Measurements from ENCODE around the gene ADARB2. TPM values are rescaled to one million over a fixed set of nuclear protein-coding genes. Genes with fewer than 3 reads are reported as not detected.

ADARB2 gene
- total and polyA plus RNA-seq, 2 donors (not counting 1 experiment from before 2014, with no cell fraction given) = not detected

DNA sequence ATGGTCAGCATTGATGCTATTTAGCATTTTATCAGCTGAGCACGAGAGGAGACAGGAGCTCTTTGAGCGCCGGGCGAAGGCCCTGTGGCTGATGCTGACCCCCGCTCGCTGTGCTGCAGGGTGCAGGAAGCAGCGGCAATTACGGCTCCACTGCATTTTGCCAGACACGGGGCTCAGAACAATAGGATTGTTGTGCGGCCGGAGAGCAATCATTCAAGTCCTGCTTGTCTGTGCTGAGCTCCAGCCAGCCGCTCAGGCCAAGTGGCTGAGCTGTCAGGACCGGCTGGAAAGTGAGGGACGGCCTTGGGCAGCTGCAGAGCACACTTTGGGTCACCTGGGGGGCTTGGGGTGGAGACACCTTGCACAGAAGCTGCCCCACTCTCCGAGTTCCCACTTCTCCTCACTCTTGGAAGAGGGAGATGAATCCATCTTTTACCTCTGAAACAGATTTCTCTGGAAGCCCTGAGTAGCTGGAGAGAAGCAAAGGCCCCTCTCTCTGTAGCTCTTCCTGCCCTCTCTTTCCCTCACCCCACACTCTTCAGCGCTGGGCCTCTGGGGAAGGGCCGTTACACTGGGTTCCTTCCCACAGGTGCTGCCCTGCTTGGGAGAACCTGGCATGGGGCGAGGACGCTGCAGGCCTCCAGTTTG lies 17.3 kb upstream of the ADARB2 start:
- no peak overlapping the region for H3K4me2 ChIP-seq (ENCODE audit: extremely low read depth, insufficient read depth, low read length)
- H3K4me1 ChIP-seq (ENCODE audit: control insufficient read depth, extremely low read depth, insufficient read depth, low read length) = no peaks in the 10 kb centered on the region
- H3K36me3 ChIP-seq (ENCODE audit: control insufficient read depth, insufficient read depth, low read length) = no peaks in the 10 kb centered on the region
- H3K4me3 ChIP-seq (replicated peaks in 1 of 4; ENCODE audit: control extremely low read depth in 1 of 4, insufficient read depth in 1 of 4, low read depth in 3 of 4, low read length in 4 of 4) = no peak overlapping the region
- DNase-seq (ENCODE audit: low read depth in 2 of 2) = no peak
- H3K79me2 ChIP-seq (ENCODE audit: control insufficient read depth, insufficient read depth, low read length) = no peaks in the 10 kb centered on the region
- no peaks in the 10 kb centered on the region for H3K27me3 ChIP-seq (ENCODE audit: control insufficient read depth, insufficient read depth, low read length)
- no peaks in the 10 kb centered on the region for H4K20me1 ChIP-seq (ENCODE audit: control insufficient read depth, extremely low read depth, insufficient read depth, low read length)
- H2AFZ ChIP-seq (ENCODE audit: low read length) = no peak overlapping the region
- H3K9ac ChIP-seq (ENCODE audit: insufficient read depth, low read length) = no peak overlapping the region
- TF ChIP-seq EZH2 (IDR thresholded peaks at IDR 0.05; ENCODE audit: low read length, missing control alignments) = no peak
- TF ChIP-seq, protein P1, sequence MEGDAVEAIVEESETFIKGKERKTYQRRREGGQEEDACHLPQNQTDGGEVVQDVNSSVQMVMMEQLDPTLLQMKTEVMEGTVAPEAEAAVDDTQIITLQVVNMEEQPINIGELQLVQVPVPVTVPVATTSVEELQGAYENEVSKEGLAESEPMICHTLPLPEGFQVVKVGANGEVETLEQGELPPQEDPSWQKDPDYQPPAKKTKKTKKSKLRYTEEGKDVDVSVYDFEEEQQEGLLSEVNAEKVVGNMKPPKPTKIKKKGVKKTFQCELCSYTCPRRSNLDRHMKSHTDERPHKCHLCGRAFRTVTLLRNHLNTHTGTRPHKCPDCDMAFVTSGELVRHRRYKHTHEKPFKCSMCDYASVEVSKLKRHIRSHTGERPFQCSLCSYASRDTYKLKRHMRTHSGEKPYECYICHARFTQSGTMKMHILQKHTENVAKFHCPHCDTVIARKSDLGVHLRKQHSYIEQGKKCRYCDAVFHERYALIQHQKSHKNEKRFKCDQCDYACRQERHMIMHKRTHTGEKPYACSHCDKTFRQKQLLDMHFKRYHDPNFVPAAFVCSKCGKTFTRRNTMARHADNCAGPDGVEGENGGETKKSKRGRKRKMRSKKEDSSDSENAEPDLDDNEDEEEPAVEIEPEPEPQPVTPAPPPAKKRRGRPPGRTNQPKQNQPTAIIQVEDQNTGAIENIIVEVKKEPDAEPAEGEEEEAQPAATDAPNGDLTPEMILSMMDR (conservative IDR thresholded peaks at IDR 0.05 in 1 of 2, IDR thresholded peaks at IDR 0.05 in 1 of 2; ENCODE audit: low read depth in 1 of 2, low read length in 2 of 2) = no peak
- no peaks in the 10 kb centered on the region for H3K9me3 ChIP-seq (ENCODE audit: control insufficient read depth, insufficient read depth, low read depth, low read length)
- no peak overlapping the region for H3K27ac ChIP-seq (ENCODE audit: insufficient read depth, low read length)

DNA sequence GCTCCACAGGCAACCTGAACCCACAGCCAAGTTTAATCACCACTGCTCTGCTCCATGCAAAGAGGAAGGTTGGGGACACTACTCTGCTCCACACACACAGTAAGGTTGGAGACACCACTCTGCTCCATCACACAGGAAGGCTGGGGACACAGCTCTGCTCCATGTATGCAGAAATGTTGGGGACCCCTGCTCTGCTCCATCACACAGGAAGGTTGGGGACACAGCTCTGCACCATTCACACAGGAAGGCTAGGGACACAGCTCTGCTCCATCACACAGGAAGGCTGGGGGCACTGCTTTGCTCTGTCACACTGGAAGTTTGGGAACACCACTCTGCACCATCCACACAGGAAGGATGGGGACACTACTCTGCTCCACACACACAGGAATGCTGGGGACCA lies 14.8 kb upstream of the ADARB2 start:
- H3K4me1 ChIP-seq (ENCODE audit: control insufficient read depth, extremely low read depth, insufficient read depth, low read length) = no peaks in the 10 kb centered on the region
- H3K9me3 ChIP-seq (ENCODE audit: control insufficient read depth, insufficient read depth, low read depth, low read length) = no peaks in the 10 kb centered on the region
- H3K9ac ChIP-seq (ENCODE audit: insufficient read depth, low read length) = no peak overlapping the region
- no peaks in the 10 kb centered on the region for H3K36me3 ChIP-seq (ENCODE audit: control insufficient read depth, insufficient read depth, low read length)
- no peak for DNase-seq (ENCODE audit: low read depth in 2 of 2)
- H3K4me2 ChIP-seq (ENCODE audit: extremely low read depth, insufficient read depth, low read length) = no peak overlapping the region
- no peaks in the 10 kb centered on the region for H3K27me3 ChIP-seq (ENCODE audit: control insufficient read depth, insufficient read depth, low read length)
- H3K4me3 ChIP-seq (replicated peaks in 1 of 4; ENCODE audit: control extremely low read depth in 1 of 4, insufficient read depth in 1 of 4, low read depth in 3 of 4, low read length in 4 of 4) = no peak overlapping the region
- H2AFZ ChIP-seq (ENCODE audit: low read length) = no peak overlapping the region
- no peak overlapping the region for H3K27ac ChIP-seq (ENCODE audit: insufficient read depth, low read length)
- no peaks in the 10 kb centered on the region for H4K20me1 ChIP-seq (ENCODE audit: control insufficient read depth, extremely low read depth, insufficient read depth, low read length)
- H3K79me2 ChIP-seq (ENCODE audit: control insufficient read depth, insufficient read depth, low read length) = no peaks in the 10 kb centered on the region
- TF ChIP-seq, protein P1 (conservative IDR thresholded peaks at IDR 0.05 in 1 of 2, IDR thresholded peaks at IDR 0.05 in 1 of 2; ENCODE audit: low read depth in 1 of 2, low read length in 2 of 2) = no peak
- TF ChIP-seq EZH2 (IDR thresholded peaks at IDR 0.05; ENCODE audit: low read length, missing control alignments) = no peak

DNA sequence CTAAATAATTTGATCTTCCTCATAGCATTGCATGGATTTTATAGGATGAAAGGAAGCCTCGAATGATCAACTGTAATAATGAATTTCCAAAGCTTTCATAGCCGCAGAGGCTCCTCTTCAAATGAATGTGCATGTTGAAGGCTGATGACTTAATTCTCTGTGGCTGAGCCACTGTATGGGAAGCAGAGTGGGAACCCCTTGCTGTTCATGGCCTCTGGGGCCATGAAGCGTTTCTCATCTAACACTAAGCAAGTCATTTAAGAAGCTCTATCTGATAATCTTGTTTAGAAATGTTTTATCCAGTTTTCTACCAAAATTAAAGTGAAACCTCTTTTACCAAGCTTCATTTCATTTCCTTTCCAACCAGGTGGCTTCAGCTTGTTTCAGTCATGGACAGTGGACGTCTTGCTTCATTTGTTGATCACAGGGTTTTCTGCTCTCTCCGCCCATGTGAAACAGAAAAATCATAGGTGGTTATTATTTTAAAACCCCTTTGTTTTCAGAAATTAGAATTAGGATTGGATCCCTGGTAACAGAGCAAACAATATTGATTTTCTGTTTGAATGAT lies 10.3 kb upstream of the ADARB2 start:
- no peak for DNase-seq (ENCODE audit: low read depth in 2 of 2)
- no peak overlapping the region for H3K4me2 ChIP-seq (ENCODE audit: extremely low read depth, insufficient read depth, low read length)

More for the DNA sequence above, 10.3 kb upstream of the ADARB2 start:
- Histone ChIP-seq H3K4me3 (replicated peaks in 1 of 4; ENCODE audit: control extremely low read depth in 1 of 4, insufficient read depth in 1 of 4, low read depth in 3 of 4, low read length in 4 of 4) (no peak overlapping the region), H4K20me1 (ENCODE audit: control insufficient read depth, extremely low read depth, insufficient read depth, low read length) (no peaks in the 10 kb centered on the region), H3K27me3 (ENCODE audit: control insufficient read depth, insufficient read depth, low read length) (no peaks in the 10 kb centered on the region), H3K27ac (ENCODE audit: insufficient read depth, low read length) (no peak overlapping the region), H2AFZ (ENCODE audit: low read length) (no peak overlapping the region), H3K9ac (ENCODE audit: insufficient read depth, low read length) (no peak overlapping the region), H3K79me2 (ENCODE audit: control insufficient read depth, insufficient read depth, low read length) (no peaks in the 10 kb centered on the region), H3K9me3 (ENCODE audit: control insufficient read depth, insufficient read depth, low read depth, low read length) (no peaks in the 10 kb centered on the region), H3K36me3 (ENCODE audit: control insufficient read depth, insufficient read depth, low read length) (no peaks in the 10 kb centered on the region), H3K4me1 (ENCODE audit: control insufficient read depth, extremely low read depth, insufficient read depth, low read length) (no peaks in the 10 kb centered on the region)
- TF ChIP-seq, protein P1 (conservative IDR thresholded peaks at IDR 0.05 in 1 of 2, IDR thresholded peaks at IDR 0.05 in 1 of 2; ENCODE audit: low read depth in 1 of 2, low read length in 2 of 2) = no peak
- TF ChIP-seq EZH2 (IDR thresholded peaks at IDR 0.05; ENCODE audit: low read length, missing control alignments) = no peak
